GM18858 (cell line): Measurements from ENCODE around the gene LMF1.
"Not testable (repeated sequence)": the region's sequence is repeated elsewhere in the genome, so short reads cannot be mapped to it uniquely, and the experiment has no call there.

Source experiments
- ATAC-seq: cut with Tn5 transposase; IDR thresholded peaks from one replicate; pipeline ENCODE4 v1.9.1; 2021; ENCODE audit not compliant: unreplicated experiment

LMF1 gene

DNA sequence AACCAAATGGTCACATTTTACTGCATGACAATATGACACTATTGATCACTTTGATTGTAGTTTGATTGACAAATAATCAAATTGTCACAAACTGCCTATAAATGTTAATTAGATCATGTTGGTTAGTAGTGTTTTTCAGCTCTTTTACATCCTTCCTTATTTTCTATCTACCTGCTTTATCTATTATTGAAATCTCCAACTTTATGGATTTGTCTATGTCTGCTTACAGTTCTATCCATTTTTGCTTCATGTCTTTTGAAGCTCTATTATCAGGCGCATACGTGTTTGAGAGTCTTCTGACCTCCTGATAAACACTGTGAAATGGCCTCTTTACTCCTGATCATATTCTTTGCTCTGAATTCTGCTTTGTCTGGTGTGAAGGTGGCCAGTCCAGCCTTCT is 87.0 kb downstream of the LMF1 start:
- no peak for ATAC-seq

DNA sequence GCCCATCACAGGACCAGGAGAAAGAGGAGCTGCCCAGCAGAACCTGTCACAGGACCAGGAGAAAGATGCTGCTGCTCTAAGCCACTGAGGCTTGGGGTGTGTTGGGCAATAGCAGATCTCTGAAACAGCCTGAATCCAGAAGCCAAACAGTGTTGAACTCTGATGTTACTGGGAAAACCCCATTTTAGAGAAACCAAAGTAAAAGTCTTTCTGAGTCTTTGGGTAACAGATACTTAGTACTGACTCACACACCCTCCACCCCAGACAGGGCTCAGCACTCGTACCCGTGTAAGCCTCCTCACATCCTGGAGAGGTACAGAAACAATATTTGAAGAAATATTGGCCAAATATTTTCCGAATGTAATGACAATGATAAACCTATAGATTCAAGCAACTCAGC is 87.4 kb downstream of the LMF1 start:
- ATAC-seq, result no peak

DNA sequence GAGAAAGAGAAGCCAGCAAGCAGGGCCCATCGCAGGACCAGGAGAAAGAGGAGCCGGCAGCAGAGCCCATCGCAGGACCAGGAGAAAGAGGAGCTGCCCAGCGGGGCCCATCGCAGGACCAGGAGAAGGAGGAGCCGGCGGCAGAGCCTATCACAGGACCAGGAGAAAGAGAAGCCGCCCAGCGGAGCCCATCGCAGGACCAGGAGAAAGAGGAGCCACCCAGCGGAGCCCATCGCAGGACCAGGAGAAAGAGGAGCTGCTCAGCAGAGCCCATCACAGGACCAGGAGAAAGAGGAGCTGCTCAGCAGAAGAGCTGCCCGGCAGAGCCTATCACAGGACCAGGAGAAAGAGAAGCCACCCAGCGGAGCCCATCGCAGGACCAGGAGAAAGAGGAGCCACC is 88.1 kb downstream of the LMF1 start:
- ATAC-seq, result not testable (repeated sequence)

DNA sequence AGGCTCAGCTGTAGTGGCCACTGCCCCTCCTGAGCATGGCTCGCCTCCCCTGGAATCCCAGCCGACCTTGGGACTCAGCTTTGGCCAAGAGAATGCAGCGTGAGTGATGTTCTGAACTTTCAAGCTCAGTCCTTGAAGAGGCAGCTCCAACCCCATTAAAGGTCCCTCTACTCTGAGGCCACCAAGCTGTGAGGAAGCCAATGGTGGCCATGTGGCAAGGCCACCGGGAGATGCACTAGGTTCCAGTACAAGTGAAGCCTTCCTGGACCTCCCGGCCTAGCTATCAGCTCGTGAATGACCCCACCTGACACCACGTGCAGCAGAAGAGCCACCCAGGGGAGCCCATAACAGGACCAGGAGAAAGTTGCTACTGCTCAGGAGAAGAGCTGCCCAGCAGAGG is 88.5 kb downstream of the LMF1 start:
- ATAC-seq, result no peak

DNA sequence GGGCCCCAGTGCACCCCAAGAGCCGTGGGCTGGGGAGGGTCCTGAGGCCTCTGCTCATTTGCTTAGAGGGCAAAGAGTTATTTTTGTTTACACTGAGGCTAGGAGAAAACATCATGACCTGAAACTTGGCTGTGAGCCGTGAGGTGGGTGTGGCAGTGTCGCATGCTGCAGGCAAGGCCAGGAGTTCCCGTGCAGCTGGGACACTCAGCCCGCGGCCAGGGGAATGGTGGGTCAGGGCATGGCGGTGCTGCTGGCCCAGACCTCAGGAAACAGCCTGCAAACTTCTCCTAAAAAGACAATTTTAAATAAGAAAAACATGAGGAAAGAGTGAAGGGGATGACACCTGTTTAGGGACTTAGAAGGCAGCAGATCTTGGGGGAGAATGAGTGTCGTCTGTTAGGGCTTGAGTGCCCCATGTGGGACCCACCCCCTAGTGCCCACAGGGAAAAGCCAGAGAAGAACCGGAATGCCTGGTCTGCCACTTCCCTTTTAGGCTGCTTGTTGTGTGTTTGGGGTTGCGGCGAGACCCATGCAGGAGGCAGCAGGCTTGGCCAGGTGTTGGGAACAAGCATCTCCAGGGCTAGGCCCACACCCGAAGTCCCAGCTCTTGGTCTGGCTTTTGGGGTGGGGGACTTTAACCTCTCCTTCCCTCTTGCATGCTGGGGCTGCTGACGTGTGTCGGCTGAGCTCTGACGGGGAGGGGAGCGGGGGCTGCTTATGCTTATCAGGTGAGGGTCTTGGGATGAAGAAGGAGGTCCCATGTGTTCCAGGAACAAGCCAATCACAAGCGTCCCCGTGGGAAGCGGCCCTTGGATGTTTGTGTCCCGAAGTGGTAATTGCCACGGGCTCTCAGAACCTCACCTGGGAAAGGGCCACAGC is 89.3 kb downstream of the LMF1 start:
- ATAC-seq, result no peak

DNA sequence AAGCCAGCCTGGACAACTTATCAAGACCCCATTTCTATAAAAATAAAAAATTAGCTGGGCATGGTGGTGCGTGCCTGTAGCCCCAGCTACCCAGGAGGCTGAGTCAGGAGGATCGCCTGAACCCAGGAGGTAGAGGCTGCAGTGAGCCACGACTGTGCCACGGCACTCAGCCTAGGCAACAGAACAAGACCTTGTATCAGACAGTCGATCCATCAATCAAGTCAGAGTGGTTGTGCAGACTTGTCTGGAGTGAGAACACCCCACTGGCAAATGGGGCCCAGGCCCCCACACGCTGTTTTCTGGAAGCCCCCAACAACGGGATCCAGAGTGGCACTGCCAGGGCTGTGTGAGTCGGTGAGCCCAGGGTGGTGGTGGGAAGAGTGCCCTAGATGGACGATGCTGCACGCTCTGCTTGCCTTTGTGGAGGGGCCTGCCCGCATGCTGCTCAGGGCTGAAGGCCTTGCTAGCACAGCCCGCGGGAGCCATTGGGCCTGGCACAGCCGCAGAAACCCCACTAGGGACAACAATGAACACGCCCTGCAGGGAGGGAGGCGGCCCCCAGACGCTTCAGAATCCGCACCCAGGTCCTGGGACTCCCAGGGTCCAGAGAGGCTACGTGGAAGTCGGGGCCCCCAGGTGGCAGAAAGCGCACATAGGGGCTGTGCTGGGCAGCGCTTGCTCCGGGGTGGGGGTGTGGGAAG is 90.2 kb downstream of the LMF1 start:
- no peak for ATAC-seq

DNA sequence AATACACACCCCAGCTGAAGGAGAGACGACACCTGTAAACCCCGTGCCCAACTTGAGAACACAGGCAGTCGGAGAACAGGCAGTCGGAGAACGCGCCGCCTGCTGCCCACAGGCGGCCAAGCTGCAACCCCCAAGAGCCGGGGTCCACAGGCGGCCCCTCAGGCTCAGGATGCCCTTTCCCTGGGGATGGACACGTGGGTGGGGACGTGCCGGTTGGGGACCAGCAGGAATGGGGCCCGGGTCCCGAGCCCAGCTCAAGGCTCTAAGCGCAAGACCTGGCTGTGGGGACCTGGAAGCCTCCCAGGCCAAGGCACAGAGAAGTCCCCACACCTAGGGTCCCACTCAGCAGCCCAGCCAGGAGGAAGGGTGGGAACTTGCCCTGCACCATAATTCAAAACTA is 90.8 kb downstream of the LMF1 start:
- ATAC-seq, result no peak

DNA sequence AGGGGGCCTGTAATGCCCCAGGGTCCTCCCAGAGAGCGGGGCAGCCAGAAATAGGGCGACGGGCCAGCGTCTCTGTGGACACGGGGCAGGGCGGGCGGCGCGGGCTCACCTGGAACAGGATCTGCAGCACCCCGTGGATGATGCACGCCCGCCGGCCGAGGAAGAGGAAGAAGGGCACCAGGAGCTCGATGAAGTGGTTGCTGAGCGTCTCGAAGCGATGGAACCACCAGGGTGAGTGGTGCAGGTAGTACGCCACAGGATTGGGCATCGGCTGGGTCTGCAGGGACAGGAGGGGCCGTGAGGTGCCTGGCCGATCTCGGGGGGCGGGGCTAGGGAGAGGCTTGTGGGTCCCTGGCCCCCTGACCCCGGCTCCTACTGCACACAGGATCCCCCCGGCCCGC is 91.3 kb downstream of the LMF1 start:
- ATAC-seq, result no peak

DNA sequence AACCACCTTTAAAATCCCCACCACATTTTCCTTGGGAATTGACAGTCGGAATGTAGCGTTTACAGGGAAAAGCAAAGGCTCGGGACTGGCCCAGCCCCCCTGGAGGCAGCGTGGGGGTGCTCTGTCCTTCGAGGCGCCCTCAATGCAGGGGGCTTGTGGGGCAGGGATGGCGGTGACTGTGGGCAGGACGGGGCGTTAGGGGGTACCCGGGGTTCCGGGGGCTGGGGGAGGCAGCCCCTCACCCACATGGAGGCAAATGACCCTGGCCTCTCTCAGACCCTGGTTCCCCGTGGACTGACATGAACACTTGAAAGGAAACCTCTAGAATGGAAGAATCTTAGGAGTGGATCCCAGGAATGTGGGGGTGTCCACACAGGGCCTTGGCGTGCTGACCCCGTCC is 91.9 kb downstream of the LMF1 start:
- no peak for ATAC-seq

DNA sequence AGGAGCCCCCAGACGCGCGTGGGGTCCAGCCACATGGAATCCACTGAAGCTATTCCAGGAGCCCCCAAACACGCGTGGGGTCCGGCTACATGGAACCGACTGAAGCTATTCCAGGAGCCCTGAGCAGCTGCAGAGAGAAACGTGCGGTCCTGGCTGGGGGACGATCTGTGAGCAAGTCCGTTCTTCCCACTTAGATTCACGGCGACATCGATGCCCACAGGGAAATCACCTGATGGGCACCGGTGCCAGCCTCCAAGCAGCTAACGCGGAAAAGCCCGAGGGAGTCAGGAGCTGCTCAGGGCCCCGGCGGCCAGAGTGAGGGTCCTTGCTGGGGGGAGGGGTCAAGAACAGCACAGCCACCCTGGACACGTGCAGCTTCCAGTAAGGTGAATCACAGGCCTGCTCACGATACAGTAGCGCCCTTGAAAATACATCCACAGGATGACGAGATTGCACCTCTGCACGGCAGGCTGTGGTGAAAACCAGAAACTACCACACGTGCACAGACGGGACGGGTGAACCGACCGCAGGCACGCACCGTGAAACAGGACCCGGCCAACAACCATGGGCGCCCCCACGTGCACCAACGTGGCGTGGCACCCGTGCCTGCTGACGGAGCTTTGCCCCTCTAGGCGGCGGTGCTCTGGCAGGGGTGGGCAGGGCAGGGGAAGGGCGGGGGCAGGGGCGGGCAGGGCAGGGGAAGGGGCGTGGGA is 92.6 kb downstream of the LMF1 start:
- ATAC-seq, result no peak

DNA sequence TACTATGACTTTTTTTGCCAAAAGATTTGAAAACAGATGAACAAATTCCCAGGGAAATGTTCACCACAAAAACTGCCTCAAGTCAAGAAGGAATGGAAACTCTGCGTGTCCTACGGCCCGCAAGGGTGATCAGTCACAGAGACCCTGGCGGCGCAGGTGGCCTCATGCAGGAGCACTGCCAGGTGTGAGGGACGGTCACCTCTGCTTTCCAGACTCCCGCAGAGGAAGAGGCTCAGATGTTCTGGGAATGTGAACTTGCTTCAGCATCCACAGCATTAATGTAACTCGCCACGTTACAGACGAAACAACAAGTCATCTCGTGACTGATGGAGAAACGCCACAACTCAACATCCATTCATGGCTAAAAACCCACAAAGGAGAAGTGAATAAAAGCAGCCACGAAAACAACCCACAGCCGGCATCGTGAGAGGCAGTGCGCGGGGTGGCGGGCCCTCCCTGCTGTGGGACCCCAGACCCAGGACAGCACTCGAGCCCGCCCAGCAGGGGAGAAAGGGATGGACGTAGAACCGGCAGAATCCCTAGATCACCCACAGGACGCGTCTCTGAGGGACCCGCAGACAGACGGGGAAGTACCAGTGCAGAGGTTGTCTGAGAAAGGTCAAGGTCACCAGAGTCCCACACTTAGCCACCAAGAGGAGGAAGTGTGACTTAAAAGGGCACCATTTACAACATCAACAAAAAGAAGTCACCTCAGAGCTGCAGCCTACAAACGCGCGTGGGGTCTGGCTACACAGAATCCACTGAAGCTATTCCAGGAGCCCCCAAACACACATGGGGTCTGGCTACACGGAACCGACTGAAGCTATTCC is 93.3 kb downstream of the LMF1 start:
- ATAC-seq, result no peak

DNA sequence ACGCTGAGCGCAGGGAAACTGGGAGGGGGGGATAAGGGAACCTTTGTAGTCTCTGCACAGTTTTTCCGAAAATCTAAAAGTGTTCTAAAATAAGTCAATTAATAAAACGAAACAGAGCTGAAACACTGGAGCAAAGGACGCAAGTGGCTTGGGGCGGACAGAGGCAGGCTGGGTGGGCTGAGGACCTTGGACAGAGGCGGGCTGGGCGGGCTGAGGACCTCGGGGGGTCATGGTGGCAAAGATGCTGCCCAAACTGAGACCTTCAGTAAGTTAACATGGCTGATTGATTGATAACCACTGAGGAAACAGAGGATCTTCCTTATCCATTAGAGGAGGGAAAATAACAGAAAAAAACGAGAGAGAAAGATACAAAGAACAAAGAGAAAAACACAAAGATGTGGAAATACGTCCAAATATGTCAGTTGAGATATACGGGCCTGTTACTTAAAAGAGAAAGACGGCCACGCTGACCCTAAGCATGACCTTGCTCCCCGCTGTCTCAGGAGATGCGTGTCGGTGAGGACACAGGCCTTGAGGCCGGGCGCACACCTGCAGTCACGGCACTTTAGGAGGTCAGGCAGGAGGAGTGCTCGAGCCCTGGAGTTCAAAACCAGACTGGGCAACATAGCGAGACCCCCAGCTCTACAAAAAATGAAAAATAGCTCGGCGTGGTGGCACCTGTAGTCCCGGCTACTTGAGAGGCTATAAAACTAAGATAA is 94.1 kb downstream of the LMF1 start:
- no peak for ATAC-seq

DNA sequence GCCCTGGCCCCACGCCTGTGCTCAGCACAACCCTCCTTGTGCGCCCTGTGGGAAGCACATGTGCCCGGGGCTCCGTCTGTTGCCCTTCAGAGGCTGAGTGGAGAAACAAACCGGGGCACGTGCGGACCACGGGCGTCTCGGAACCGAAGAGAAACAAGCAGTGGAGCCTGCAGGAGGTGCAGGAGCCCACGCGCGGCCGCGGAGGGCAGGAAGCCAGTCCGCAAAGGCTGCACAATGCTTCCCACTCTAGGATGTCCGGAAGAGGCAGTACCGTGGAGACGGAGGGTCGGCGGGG is 94.8 kb downstream of the LMF1 start:
- no peak for ATAC-seq

DNA sequence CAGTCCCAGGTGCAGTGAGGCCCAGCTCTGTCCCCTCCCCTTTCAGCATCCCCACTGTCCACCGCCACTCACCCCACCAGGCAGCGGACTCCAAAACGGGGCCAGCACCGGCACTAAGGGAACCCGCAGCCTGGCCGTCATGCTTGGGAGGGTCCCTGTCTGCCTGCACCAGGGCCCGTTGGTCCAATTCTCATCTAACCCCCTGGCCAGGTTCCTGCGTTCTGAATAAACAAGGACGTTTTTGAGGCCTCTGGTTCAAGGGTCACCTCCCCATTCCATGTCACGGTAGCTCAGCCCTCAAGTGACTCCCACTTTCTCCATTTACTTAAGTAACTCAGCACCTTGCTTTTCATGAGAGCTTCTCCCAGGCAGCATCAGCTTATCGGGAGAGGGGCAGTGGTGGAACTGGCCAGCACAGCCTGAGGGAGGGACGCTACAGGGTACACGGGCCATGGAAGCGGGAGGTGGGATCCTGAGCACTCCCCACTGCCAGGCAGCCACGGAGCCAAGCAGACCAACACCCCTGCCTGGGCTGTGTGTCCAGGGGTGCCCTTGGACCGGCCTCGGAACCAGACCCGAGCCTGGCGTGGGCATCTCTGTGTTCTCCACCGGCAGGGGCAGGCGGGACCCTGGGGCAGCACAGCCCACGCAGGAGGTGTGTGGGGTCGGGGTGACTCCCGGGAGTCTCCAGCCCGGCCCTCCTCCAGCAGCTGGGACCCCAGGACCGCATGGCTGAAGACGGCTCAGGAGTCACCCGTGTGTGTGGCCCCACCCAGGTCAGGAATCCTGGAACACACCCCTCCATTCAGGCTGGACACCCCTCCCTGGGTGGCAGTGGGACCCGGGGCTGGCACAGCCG is 95.4 kb downstream of the LMF1 start:
- no peak for ATAC-seq

DNA sequence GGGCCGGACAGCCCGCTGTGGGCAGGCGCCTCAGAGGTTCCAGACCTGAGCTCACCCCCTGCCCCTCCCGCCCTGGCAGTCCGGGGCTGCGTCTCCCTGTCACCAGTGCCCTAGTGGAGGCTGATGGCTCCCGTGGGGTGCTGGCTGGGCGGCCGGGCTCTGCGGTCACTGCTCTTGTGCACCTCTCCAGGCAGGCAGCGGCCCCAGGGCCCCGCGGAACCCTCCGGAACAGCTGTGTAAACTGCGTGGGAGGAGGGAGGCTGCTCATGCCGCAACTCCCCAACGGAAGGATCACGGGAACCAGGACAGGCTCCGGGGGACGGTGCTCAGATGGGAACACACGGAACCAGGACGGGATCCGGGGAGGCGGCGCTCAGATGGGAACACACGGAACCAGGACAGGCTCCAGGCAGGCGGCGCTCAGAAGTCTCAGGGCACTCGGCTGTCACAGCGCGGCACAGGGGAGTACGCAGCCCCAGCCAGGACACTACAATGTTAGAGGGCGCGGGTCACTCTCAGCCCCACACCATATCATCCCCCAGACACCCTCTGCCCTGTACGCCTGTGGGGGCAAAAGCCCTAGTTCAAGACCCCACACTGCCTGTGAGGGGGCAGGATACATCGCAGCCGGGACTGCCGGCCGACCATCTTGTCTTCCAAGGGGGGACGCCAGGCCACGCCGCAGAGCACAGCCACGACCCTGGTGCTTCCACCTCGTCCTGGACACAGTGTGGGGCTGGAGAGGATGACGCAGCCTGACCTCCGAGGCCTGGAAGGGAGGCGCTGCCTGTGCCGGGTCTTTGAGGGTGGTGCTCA is 96.2 kb downstream of the LMF1 start:
- ATAC-seq, result no peak

DNA sequence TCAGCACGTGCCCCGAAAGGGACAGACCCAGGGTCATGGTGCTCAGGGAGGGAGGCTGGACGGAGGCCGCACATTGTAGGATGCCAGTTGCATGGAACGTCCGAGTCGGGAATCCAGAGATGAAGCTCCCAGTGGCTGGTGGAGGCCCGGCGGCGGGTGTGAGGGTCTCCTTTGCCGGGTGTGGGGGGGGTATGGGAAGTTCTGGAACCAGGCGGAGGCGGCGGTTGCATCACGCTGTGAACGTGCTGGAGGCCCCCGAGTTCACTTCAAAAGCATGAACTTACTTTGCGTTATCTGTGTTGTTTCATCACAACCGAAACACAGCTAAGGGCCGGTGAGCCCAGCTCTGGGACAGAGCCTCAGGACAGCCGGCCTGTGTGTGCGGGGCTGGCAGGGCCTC is 96.9 kb downstream of the LMF1 start:
- no peak for ATAC-seq

DNA sequence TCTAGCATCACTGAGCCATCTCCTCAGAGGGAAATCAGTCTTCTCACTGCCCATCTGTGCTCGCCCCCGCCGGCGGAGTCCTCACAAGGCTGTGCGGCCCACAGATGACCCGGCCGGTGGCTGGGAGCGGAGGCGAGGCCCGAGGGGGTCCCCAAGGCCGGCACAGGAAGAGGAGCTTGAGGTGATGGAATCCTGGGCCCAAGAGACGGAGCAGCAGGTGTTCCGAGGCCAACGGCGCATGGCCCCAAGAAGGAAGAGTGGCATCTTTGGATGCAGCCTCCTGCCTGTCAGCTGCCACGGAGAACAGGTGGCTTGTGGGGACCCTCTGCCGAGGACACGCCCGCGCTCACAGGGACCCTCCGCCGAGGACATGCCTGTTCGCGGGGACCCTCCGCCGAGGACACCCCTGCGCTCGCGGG is 97.5 kb downstream of the LMF1 start:
- no peak for ATAC-seq

DNA sequence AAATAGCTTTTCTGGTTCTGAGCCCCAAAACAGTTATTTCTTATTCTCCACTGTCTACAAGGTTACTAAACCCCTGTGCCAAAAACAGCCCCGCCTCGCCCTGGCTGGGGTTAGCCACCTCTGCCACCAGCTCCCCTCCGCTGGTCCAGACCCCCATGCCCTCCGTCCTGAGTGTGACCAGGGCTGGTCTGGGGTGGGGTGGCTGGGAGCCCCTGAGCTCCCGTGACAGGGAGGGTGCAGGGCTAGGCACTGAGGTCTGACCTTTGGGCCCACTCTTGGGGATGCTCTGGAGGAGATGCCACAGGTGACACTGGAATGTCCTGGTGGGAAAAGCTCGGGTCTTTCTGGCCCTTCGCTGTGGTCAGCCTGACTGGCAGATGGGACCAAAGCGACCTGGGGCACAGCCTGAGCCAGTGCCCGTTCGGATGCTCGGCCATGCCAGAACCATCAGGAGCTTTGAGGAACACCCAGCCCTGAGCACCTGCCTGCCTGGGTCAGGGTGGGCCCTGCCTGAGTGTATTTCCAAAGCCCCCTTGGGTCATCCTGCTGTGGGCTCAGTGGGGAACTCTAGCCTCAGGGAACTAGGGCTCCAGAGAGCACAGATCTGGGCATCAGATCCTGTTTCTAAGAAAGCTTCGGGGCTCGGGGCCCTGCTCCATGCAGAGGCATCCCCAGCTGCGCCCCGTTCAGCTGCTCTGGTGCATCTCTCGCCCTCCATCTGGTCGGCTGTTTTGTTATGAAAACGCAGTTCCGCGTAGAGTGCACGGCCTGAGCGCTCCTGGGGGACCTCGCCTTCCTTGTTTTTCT is 98.1 kb downstream of the LMF1 start:
- ATAC-seq, result no peak
